Bronchial epithelial cell (primary cell): ENCODE results near the gene WDR6. TPM values are rescaled to one million over a fixed set of nuclear protein-coding genes. Genes with fewer than 3 reads are reported as not detected.

Experiments used
- DNase-seq: peaks from one replicate; pipeline ENCODE4 v3.0.0-alpha.2; 2010; ENCODE audit warnings: low read depth
- FAIRE-seq: peaks from 2 replicates; lab custom pipeline; 2011; peaks lifted over from hg19 to GRCh38; lab: Jason Lieb, UNC
- H3K27me3 ChIP-seq: 2 replicates; pipeline ENCODE4 v1.5.1; 2011; ENCODE audit warnings: low read length; ENCODE audit not compliant: control insufficient read depth, insufficient read depth
- H3K36me3 ChIP-seq: 2 replicates; pipeline ENCODE4 v1.5.1; 2011; ENCODE audit warnings: low read length; ENCODE audit not compliant: control insufficient read depth, insufficient read depth
- H3K4me3 ChIP-seq: 2 replicates; pipeline ENCODE4 v1.5.1; 2011; ENCODE audit warnings: mild to moderate bottlenecking, low read depth, low read length, control low read depth
- total RNA-seq: library from RNA; depleted of rRNA; stranded (reverse); fragments of >200 nt; gene quantifications from 2 replicates; pipeline ENCODE4 v1.2.1, GENCODE V29; 2014
- TF ChIP-seq, protein P1 (sequence below): IDR thresholded peaks from 2 replicates; pipeline ENCODE4 v1.5.1; 2011; ENCODE audit warnings: mild to moderate bottlenecking, moderate library complexity, low read length, control low read depth, inconsistent platforms; ENCODE audit not compliant: insufficient read depth, severe bottlenecking

WDR6 gene
- total RNA-seq, 1 donor from 2014 or later = 61.1 TPM

DNA sequence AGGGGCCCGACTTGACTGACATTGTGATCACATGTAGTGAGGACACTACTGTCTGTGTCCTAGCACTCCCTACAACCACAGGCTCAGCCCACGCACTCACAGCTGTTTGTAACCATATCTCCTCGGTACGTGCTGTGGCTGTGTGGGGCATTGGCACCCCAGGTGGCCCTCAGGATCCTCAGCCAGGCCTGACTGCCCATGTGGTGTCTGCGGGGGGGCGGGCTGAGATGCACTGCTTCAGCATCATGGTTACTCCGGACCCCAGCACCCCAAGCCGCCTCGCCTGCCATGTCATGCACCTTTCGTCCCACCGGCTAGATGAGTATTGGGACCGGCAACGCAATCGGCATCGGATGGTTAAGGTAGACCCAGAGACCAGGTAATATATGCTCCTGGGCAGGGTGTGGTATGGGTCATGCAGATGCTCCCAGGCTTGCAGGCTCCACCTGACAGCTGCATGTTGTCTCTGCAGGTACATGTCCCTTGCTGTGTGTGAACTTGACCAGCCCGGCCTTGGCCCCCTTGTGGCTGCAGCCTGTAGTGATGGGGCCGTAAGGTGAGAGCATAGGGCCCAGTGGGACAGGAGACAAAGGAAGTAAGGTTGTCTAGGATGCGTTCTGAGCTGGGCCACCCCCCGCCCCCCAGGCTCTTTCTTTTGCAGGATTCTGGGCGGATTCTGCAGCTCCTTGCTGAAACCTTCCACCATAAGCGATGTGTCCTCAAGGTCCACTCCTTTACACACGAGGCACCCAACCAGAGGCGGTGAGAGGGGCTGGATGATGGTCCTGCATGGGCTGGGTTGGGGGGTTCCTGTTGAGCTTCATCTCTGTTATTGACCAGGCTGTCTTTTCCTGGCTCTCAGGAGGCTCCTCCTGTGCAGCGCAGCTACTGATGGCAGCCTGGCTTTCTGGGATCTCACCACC lies 6.8 kb downstream of the WDR6 start:
- TF ChIP-seq, protein P1, sequence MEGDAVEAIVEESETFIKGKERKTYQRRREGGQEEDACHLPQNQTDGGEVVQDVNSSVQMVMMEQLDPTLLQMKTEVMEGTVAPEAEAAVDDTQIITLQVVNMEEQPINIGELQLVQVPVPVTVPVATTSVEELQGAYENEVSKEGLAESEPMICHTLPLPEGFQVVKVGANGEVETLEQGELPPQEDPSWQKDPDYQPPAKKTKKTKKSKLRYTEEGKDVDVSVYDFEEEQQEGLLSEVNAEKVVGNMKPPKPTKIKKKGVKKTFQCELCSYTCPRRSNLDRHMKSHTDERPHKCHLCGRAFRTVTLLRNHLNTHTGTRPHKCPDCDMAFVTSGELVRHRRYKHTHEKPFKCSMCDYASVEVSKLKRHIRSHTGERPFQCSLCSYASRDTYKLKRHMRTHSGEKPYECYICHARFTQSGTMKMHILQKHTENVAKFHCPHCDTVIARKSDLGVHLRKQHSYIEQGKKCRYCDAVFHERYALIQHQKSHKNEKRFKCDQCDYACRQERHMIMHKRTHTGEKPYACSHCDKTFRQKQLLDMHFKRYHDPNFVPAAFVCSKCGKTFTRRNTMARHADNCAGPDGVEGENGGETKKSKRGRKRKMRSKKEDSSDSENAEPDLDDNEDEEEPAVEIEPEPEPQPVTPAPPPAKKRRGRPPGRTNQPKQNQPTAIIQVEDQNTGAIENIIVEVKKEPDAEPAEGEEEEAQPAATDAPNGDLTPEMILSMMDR = peak; percentile 80
- H3K27me3 ChIP-seq = no peaks in the 10 kb centered on the region
- peaks cover 29% of the 10 kb centered on the region for H3K36me3 ChIP-seq
- no peak for FAIRE-seq
- DNase-seq = peak; percentile 43
- no peak overlapping the region for H3K4me3 ChIP-seq

GRCh38 chr3:49015072-49015471 lies 7.9 kb downstream of the WDR6 start:
- Histone ChIP-seq H3K36me3 (peaks cover 29% of the 10 kb centered on the region), H3K27me3 (no peaks in the 10 kb centered on the region), H3K4me3 (no peak overlapping the region)
- DNase-seq (no peak), FAIRE-seq (no peak)
- TF ChIP-seq, protein P1 = no peak

DNA sequence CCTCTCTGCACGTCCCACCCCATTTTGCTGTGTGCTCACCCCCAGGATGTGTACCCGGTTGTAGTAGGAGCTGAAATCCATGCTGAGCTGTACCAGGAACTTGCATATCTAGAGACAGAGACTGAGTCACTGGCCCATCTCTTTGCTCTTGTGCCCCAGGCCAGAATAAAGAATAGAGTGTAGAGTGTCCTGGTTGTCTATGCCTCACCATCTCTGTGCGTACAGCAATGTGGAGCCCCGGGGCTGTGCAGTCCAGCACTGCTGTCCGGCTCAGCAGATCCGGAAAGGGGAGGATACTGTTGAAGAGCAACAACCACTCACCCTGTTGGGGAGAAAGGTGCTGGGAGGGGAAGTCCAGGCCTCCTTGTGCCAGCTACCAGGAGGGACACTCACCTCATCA lies 8.6 kb downstream of the WDR6 start:
- TF ChIP-seq, protein P1 = no peak
- Histone ChIP-seq H3K27me3 (no peaks in the 10 kb centered on the region), H3K36me3 (peaks cover 29% of the 10 kb centered on the region), H3K4me3 (no peak overlapping the region)
- FAIRE-seq (no peak), DNase-seq (peak; percentile 50)

DNA sequence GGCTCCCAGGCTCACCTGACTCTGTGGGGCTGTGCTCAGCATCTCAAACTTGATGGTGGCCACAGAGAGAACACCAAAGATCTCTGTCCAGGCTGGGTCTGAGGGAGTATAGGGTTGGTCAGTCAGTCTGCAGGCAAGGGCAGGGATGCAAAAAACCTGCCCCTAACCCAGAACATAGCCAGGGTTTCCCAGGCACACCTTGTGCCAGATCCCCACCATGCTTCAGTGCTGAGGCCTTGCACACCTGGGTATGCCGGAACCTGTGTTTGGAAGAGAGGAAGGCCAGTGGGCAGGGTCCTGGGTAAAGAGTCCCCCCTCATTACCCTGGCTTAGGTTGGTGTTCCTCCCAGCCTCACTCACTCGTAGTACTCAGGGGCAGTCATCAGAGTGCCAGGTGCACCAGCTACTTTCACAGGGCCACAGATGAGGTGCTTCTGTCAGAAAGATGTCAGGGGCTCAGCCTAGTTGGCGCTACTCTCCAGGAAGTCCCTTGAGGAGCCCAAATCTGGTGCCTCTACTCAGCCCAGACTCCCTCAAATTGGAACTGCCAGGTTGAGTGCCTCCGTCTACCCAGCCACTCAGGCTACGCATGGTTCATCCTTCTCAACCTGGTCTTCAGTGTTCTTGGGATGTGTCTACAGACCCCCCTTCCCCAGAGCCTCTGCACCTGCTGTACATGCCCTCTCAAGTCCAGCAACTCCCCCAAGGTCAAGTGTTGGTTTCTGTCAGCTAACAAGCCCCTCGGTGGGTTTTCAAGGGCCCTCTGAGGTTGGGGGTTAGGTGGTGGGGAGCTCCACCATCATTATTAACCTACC lies 9.4 kb downstream of the WDR6 start:
- TF ChIP-seq, protein P1 = no peak
- H3K36me3 ChIP-seq = peaks cover 28% of the 10 kb centered on the region
- DNase-seq = no peak
- FAIRE-seq = no peak
- H3K27me3 ChIP-seq = no peaks in the 10 kb centered on the region
- H3K4me3 ChIP-seq = no peak overlapping the region

DNA sequence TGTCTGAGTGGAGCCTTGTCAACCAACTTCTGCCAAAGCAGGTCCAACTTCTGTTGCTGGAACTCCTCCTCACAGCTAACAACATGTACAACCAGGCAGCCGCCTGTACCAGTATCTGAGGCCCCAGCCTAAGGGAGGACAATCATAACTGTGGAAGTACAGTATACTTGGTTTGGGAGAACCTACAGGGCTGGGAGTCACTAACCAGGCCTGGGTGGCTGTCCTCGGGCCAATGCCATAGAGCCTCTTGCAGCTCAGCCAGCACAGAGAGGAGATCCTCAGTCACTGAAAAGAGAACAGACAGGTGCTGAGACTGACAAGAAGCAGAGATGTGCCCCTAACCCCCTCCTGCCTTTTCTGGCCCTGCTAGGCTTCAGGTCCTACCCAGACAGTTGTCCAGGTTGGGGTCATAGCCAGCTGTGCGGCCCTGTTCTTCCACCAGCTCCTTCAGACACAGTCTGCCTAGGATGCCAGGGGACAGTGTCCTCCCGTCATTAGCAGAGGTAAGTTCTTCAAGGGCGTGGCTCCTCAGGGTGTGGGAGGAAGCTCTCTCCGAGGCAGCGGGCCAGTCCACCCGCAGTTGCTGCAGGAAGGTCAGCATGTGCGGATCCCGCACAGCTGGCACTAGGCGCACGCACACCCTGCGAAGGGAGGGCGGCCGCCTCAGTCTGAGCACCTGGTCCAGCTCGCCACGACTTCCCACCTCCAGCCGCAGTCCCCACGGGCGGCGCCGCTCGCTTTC lies 10.2 kb downstream of the WDR6 start:
- FAIRE-seq (no peak), DNase-seq (no peak)
- peak overlapping the region; percentile 79 for H3K4me3 ChIP-seq
- H3K36me3 ChIP-seq = peaks cover 23% of the 10 kb centered on the region
- TF ChIP-seq, protein P1 = no peak
- H3K27me3 ChIP-seq = no peaks in the 10 kb centered on the region
